DMS53 (cell line): ENCODE data around the gene SLCO4A1.

ENCODE experiments used
- DNase-seq: peaks from one replicate; lab custom pipeline; 2025; lab: John Stamatoyannopoulos, UW

SLCO4A1 gene

GRCh38 chr20:62653373-62653772, 11.1 kb downstream of the SLCO4A1 start:
- DNase-seq, result no peak

- DNase-seq, result no peak
These were observed 11.8 kb downstream of the SLCO4A1 start for GRCh38 chr20:62653951-62654685.

- DNase-seq, result no peak
These were observed 13.2 kb downstream of the SLCO4A1 start for GRCh38 chr20:62655282-62656196.

- no peak for DNase-seq
These were observed 14.1 kb downstream of the SLCO4A1 start for GRCh38 chr20:62656197-62656918.

GRCh38 chr20:62656919-62657588, 14.8 kb downstream of the SLCO4A1 start:
- no peak for DNase-seq

GRCh38 chr20:62657589-62657942, 15.3 kb downstream of the SLCO4A1 start:
- no peak for DNase-seq

- no peak for DNase-seq
These were observed 15.7 kb downstream of the SLCO4A1 start for GRCh38 chr20:62657956-62658355.

GRCh38 chr20:62658593-62659178, 16.4 kb downstream of the SLCO4A1 start:
- DNase-seq, result no peak

GRCh38 chr20:62659488-62660239, 17.4 kb downstream of the SLCO4A1 start:
- no peak for DNase-seq

GRCh38 chr20:62660240-62660615, 17.9 kb downstream of the SLCO4A1 start:
- no peak for DNase-seq

GRCh38 chr20:62660768-62661167, 18.5 kb downstream of the SLCO4A1 start:
- no peak for DNase-seq

GRCh38 chr20:62661647-62662046, 19.3 kb downstream of the SLCO4A1 start:
- no peak for DNase-seq

GRCh38 chr20:62662422-62662821, 20.1 kb downstream of the SLCO4A1 start:
- DNase-seq, result no peak

GRCh38 chr20:62663145-62664018, 21.1 kb downstream of the SLCO4A1 start:
- DNase-seq, result no peak

- no peak for DNase-seq
These were observed 22.0 kb downstream of the SLCO4A1 start for GRCh38 chr20:62664019-62664971.

- DNase-seq, result no peak
These were observed 23.0 kb downstream of the SLCO4A1 start for GRCh38 chr20:62665153-62665754.

- DNase-seq, result no peak
These were observed 23.8 kb downstream of the SLCO4A1 start for GRCh38 chr20:62665826-62666735.
